Endothelial cell of umbilical vein (primary cell): Measurements from ENCODE around the gene ANKRD60. TPM values are rescaled to one million over a fixed set of nuclear protein-coding genes. Genes with fewer than 3 reads are reported as not detected.

Experiments used
- BruUV-seq: library from RNA; stranded (reverse); fragments of 400-500 nt; replicated peaks from 2 replicates; lab custom pipeline; 2021; lab: Mats Ljungman, UMichigan
- CTCF ChIA-PET: fragments of 300-600, 350-600 bp; sonication (Branson Sonifier 250); formaldehyde crosslinking; loops from one replicate; lab custom pipeline; 2021; ENCODE audit warnings: antibody characterized with exemption, inconsistent platforms; lab: Charles Lee
- POLR2A ChIA-PET: fragments of 300-600, 350-600 bp; sonication (Branson Sonifier 250); formaldehyde crosslinking; loops from one replicate; lab custom pipeline; 2021; ENCODE audit warnings: antibody characterized with exemption, inconsistent platforms; lab: Charles Lee
- DNase-seq: peaks from one replicate; pipeline ENCODE4 v3.0.0-alpha.2; 2011; ENCODE audit warnings: low read depth, low spot score
- FAIRE-seq: peaks from 2 replicates; lab custom pipeline; 2011; peaks lifted over from hg19 to GRCh38; lab: Jason Lieb, UNC
- H2AFZ ChIP-seq: 2 replicates; pipeline ENCODE4 v1.6.0; 2012; ENCODE audit warnings: low read depth, low read length, control low read depth, inconsistent platforms
- H3K27ac ChIP-seq: 2 replicates; pipeline ENCODE4 v1.5.1; 2011; ENCODE audit warnings: low read depth, mild to moderate bottlenecking, control low read depth, low read length, moderate library complexity; ENCODE audit not compliant: insufficient read depth
- H3K27me3 ChIP-seq, 2 experiments: 2 replicates each; pipeline versions ENCODE4 v1.6.0 to v1.6.1; 2011; ENCODE audit warnings: low read length in 2 of 2, mixed read lengths in 1 of 2; ENCODE audit not compliant: control insufficient read depth in 2 of 2, insufficient read depth in 2 of 2
- H3K36me3 ChIP-seq, 2 experiments: 2 replicates in 1 of 2; 3 replicates in 1 of 2; pipeline ENCODE4 v1.5.1; 2011; ENCODE audit warnings: low read length in 2 of 2, mild to moderate bottlenecking in 1 of 2, moderate library complexity in 1 of 2; ENCODE audit not compliant: control insufficient read depth in 2 of 2, insufficient read depth in 2 of 2; ENCODE audit errors: extremely low read depth in 1 of 2
- H3K4me1 ChIP-seq: 3 replicates; pipeline ENCODE4 v1.5.1; 2011; ENCODE audit warnings: mild to moderate bottlenecking, low read length; ENCODE audit not compliant: control insufficient read depth, insufficient read depth; ENCODE audit errors: extremely low read depth
- H3K4me2 ChIP-seq: 2 replicates; pipeline ENCODE4 v1.6.1; 2011; ENCODE audit warnings: low read length, control low read depth, mixed read lengths; ENCODE audit not compliant: insufficient read depth
- H3K4me3 ChIP-seq, 3 experiments: fragments of 200-600 bp in 1 of 3; sonication (generic), shearing (Covaris generic) in 1 of 3; replicated peaks in 1 of 3; 2 replicates each; pipeline ENCODE4 v1.5.1; 2011 to 2016; ENCODE audit warnings: control low read depth in 3 of 3, low read length in 3 of 3, mild to moderate bottlenecking in 2 of 3, inconsistent platforms in 1 of 3, low read depth in 1 of 3, moderate library complexity in 1 of 3; ENCODE audit not compliant: insufficient read depth in 1 of 3
- H3K79me2 ChIP-seq: 2 replicates; pipeline ENCODE4 v1.6.0; 2012; ENCODE audit warnings: low read length, inconsistent platforms; ENCODE audit not compliant: control insufficient read depth, insufficient read depth
- H3K9ac ChIP-seq: replicated peaks from 2 replicates; pipeline ENCODE3; 2011; ENCODE audit warnings: low read length, control low read depth; ENCODE audit not compliant: insufficient read depth; ENCODE audit errors: extremely low read depth
- H3K9me1 ChIP-seq: replicated peaks from 3 replicates; pipeline ENCODE4 v1.6.0; 2011; ENCODE audit warnings: mild to moderate bottlenecking, low read length; ENCODE audit not compliant: control insufficient read depth, insufficient read depth; ENCODE audit errors: extremely low read depth
- H3K9me3 ChIP-seq: replicated peaks from 2 replicates; pipeline ENCODE4 v1.5.1; 2012; ENCODE audit warnings: low read length, inconsistent platforms; ENCODE audit not compliant: control insufficient read depth, insufficient read depth
- H4K20me1 ChIP-seq: replicated peaks from 2 replicates; pipeline ENCODE3; 2011; ENCODE audit warnings: mild to moderate bottlenecking, low read length; ENCODE audit not compliant: control insufficient read depth, insufficient read depth; ENCODE audit errors: extremely low read depth
- CTCF ChIP-seq, 2 donors: IDR thresholded peaks; 1 replicate in 1 of 2; 2 replicates in 1 of 2; pipeline ENCODE4 v1.5.1; 2011; ENCODE audit warnings: low read length in 2 of 2, mild to moderate bottlenecking in 2 of 2, moderate library complexity in 2 of 2, control low read depth in 1 of 2, inconsistent platforms in 1 of 2, low read depth in 1 of 2; ENCODE audit not compliant: insufficient read depth in 1 of 2; ENCODE audit errors: extremely low read depth in 1 of 2
- EZH2 ChIP-seq: IDR thresholded peaks from 2 replicates; pipeline ENCODE4 v1.6.1; 2012; ENCODE audit warnings: borderline replicate concordance, low read depth, mild to moderate bottlenecking, moderate library complexity, low read length, inconsistent platforms; ENCODE audit not compliant: severe bottlenecking
- FOS ChIP-seq: IDR thresholded peaks from 2 replicates; pipeline ENCODE4 v1.6.1; 2011; ENCODE audit warnings: mild to moderate bottlenecking, low read length, moderate library complexity, borderline replicate concordance; ENCODE audit not compliant: insufficient read depth
- GATA2 ChIP-seq: IDR thresholded peaks from 2 replicates; pipeline ENCODE4 v1.7.0; 2011; ENCODE audit warnings: low read depth, mild to moderate bottlenecking, moderate library complexity, mixed read lengths, low read length; ENCODE audit not compliant: insufficient read length, insufficient read depth
- JUN ChIP-seq: IDR thresholded peaks from 2 replicates; pipeline ENCODE4 v1.6.1; 2011; ENCODE audit warnings: borderline replicate concordance, low read depth; ENCODE audit not compliant: insufficient read length, insufficient read depth
- MAX ChIP-seq: IDR thresholded peaks from 2 replicates; pipeline ENCODE4 v1.6.1; 2011; ENCODE audit not compliant: insufficient read depth, insufficient read length
- MYC ChIP-seq: IDR thresholded peaks from one replicate; pipeline ENCODE4 v1.6.1; 2011; ENCODE audit warnings: mild to moderate bottlenecking, low read depth, low read length
- POLR2A ChIP-seq: IDR thresholded peaks from 2 replicates; pipeline ENCODE4 v1.6.1; 2012; ENCODE audit warnings: low read depth, mild to moderate bottlenecking, control low read depth, low read length
- POLR2AphosphoS5 ChIP-seq: IDR thresholded peaks from 2 replicates; pipeline ENCODE4 v1.6.1; 2012; ENCODE audit warnings: low read depth, mild to moderate bottlenecking, control low read depth, low read length, moderate library complexity; ENCODE audit not compliant: insufficient read depth
- dilution Hi-C: fragments of 300-500 bp; cut with MboI; formaldehyde crosslinking; loops from one replicate; pipeline ENCODE4 v1.15.0; 2019; ENCODE audit warnings: low sequenced_read_pairs; ENCODE audit not compliant: extremely low pct_ligation_motif_present
- intact Hi-C: fragments of 100-400 bp; cut with micrococcal nuclease; formaldehyde crosslinking; loops from one replicate; pipeline ENCODE4 v1.10.0; 2022
- polyA plus RNA-seq, 4 experiments: library from polyadenylated mRNA; depleted of rRNA in 3 of 4; stranded (reverse) in 3 of 4; unstranded in 1 of 4; fragments of >200 nt; gene quantifications; 2 replicates each; pipeline versions ENCODE4 v1.2.1 to v1.2.3, GENCODE V29; 2011 to 2012; ENCODE audit warnings: missing spikeins in 1 of 4
- total RNA-seq: library from RNA; stranded (reverse); gene quantifications from 2 replicates; pipeline ENCODE4 v1.2.3, GENCODE V29; 2021

Gene ANKRD60
- total and polyA plus RNA-seq, 2 donors (not counting 3 experiments of a cell fraction or from before 2014, with no cell fraction given), result not detected

GRCh38 chr20:58179432-58180099 is 48.9 kb downstream of the ANKRD60 start:
- Histone ChIP-seq H3K4me2 (no peak overlapping the region), H3K36me3 (no peaks in the 10 kb centered on the region), H2AFZ (peak overlapping the region; percentile 55), H3K79me2 (no peaks in the 10 kb centered on the region), H3K4me1 (no peaks in the 10 kb centered on the region), H3K27me3 (peaks cover 3 to 6% of the 10 kb centered on the region in 2 experiments), H3K9me1 (no peaks in the 10 kb centered on the region), H3K4me3 (no peak overlapping the region), H3K9me3 (no peaks in the 10 kb centered on the region), H4K20me1 (no peaks in the 10 kb centered on the region), H3K27ac (no peak overlapping the region), H3K9ac (no peak overlapping the region)
- peak; percentile 95 to 97 for TF ChIP-seq CTCF (IDR thresholded peaks at IDR 0.05; ENCODE audit: extremely low read depth in 1 of 2, insufficient read depth in 1 of 2, low read depth in 1 of 2, low read length in 2 of 2)
- no peak for TF ChIP-seq MYC
- FAIRE-seq (peak; percentile 24), DNase-seq (peak; percentile 30)
- dilution Hi-C loops, result no loop called here
- no TSS peak for BruUV-seq
- ChIA-PET CTCF (interaction anchor here (0.6 to 3.6 kb wide), 36 partner anchors 10 to 1036 kb away, joined by 3 to 52 read pairs (median 4); partner anchors contain the start of genes PMEPA1 and ZBP1), POLR2A (no interaction called here)
- intact Hi-C loops, result loop anchor here (1.0 to 5.0 kb wide), 5 partner anchors 30 to 582 kb away; no protein-coding TSS in a partner anchor

- ChIA-PET CTCF (interaction anchor here (1.0 to 3.6 kb wide), 11 partner anchors 9 to 1036 kb away, joined by 3 to 52 read pairs (median 8); partner anchors contain the start of gene ZBP1), POLR2A (no interaction called here)
- no peak for TF ChIP-seq EZH2
- no peak for TF ChIP-seq MYC
- TF ChIP-seq POLR2A, result no peak
- TF ChIP-seq JUN, result no peak
- TF ChIP-seq FOS, result no peak
- no peak for TF ChIP-seq GATA2
- TF ChIP-seq CTCF (IDR thresholded peaks at IDR 0.05; ENCODE audit: extremely low read depth in 1 of 2, insufficient read depth in 1 of 2, low read depth in 1 of 2, low read length in 2 of 2), result no peak
- no peak for TF ChIP-seq MAX
- TF ChIP-seq POLR2AphosphoS5, result no peak
- Histone ChIP-seq H3K9me1 (no peaks in the 10 kb centered on the region), H3K4me1 (no peaks in the 10 kb centered on the region), H3K36me3 (no peaks in the 10 kb centered on the region), H4K20me1 (no peaks in the 10 kb centered on the region), H3K4me3 (no peak overlapping the region), H3K9me3 (no peaks in the 10 kb centered on the region), H3K4me2 (no peak overlapping the region), H3K9ac (no peak overlapping the region), H3K27me3 (peaks cover 6 to 7% of the 10 kb centered on the region in 2 experiments), H3K79me2 (no peaks in the 10 kb centered on the region), H3K27ac (no peak overlapping the region), H2AFZ (no peak overlapping the region)
- no peak for FAIRE-seq
- no peak for DNase-seq
- no TSS peak for BruUV-seq
- dilution Hi-C loops, result no loop called here
- intact Hi-C loops, result loop anchor here (1.0 to 5.0 kb wide), 5 partner anchors 30 to 582 kb away; no protein-coding TSS in a partner anchor
These were observed 49.4 kb downstream of the ANKRD60 start for GRCh38 chr20:58179083-58179431.
